ENCODE results near the gene TRIM13.
"Not testable (repeated sequence)": the region's sequence is repeated elsewhere in the genome, so short reads cannot be mapped to it uniquely, and the experiment has no call there.

TRIM13 gene

GRCh38 chr13:50038266-50038665, 41.4 kb downstream of the TRIM13 start:
- CTCF ChIA-PET = interaction anchor here (0.5 to 0.7 kb wide), 2 partner anchors 33 to 46 kb away, joined by 3 read pairs; no protein-coding TSS in a partner anchor
- no peak for TF ChIP-seq CTCF (conservative IDR thresholded peaks at IDR 0.05; ENCODE audit: low read depth)
- no peak overlapping the region for H3K27ac ChIP-seq
- POLR2A ChIA-PET (ENCODE audit: low non-redundant PET) = interaction anchor here (0.7 kb wide), 1 partner anchor 39 kb away, joined by 13 read pairs; no protein-coding TSS in a partner anchor
- DNase-seq (ENCODE audit: low spot score) = no peak

GRCh38 chr13:50052478-50052877, 55.6 kb downstream of the TRIM13 start:
- no peak overlapping the region for H3K27ac ChIP-seq
- DNase-seq (ENCODE audit: low spot score) = no peak
- POLR2A ChIA-PET (ENCODE audit: low non-redundant PET) = no interaction called here
- no peak for TF ChIP-seq CTCF (conservative IDR thresholded peaks at IDR 0.05; ENCODE audit: low read depth)
- CTCF ChIA-PET = interaction anchor here (0.5 to 0.6 kb wide), 2 partner anchors 60 to 106 kb away, joined by 3 read pairs; no protein-coding TSS in a partner anchor

GRCh38 chr13:50053844-50054243, 57.0 kb downstream of the TRIM13 start:
- TF ChIP-seq CTCF (conservative IDR thresholded peaks at IDR 0.05; ENCODE audit: low read depth) = no peak
- H3K27ac ChIP-seq = no peak overlapping the region
- ChIA-PET CTCF (interaction anchor here (0.6 kb wide), 1 partner anchor 1526 kb away, joined by 3 read pairs; no protein-coding TSS in a partner anchor), POLR2A (ENCODE audit: low non-redundant PET) (no interaction called here)
- DNase-seq (ENCODE audit: low spot score) = no peak

- ChIA-PET POLR2A (ENCODE audit: low non-redundant PET) (no interaction called here), CTCF (no interaction called here)
- DNase-seq (ENCODE audit: low spot score) = no peak
- no peak overlapping the region for H3K27ac ChIP-seq
- no peak for TF ChIP-seq CTCF (conservative IDR thresholded peaks at IDR 0.05; ENCODE audit: low read depth)
These were observed 58.6 kb downstream of the TRIM13 start for GRCh38 chr13:50055454-50055853.

GRCh38 chr13:50060718-50061117, 63.9 kb downstream of the TRIM13 start:
- DNase-seq (ENCODE audit: low spot score) = no peak
- CTCF ChIA-PET = no interaction called here
- POLR2A ChIA-PET (ENCODE audit: low non-redundant PET) = no interaction called here
- no peak for TF ChIP-seq CTCF (conservative IDR thresholded peaks at IDR 0.05; ENCODE audit: low read depth)
- H3K27ac ChIP-seq = no peak overlapping the region

- CTCF ChIA-PET; H3K27ac ChIP-seq; POLR2A ChIA-PET (ENCODE audit: low non-redundant PET); DNase-seq (ENCODE audit: low spot score): not testable (repeated sequence)
These were observed 65.5 kb downstream of the TRIM13 start for GRCh38 chr13:50062336-50062735.

- H3K27ac ChIP-seq = no peak overlapping the region
- no peak for TF ChIP-seq CTCF (conservative IDR thresholded peaks at IDR 0.05; ENCODE audit: low read depth)
- CTCF ChIA-PET = no interaction called here
- no peak for DNase-seq (ENCODE audit: low spot score)
- POLR2A ChIA-PET (ENCODE audit: low non-redundant PET) = no interaction called here
These were observed 68.9 kb downstream of the TRIM13 start for GRCh38 chr13:50065712-50066111.

Data from RWPE1 (cell line).